ENCODE data around the gene NCOA3. TPM values are rescaled to one million over a fixed set of nuclear protein-coding genes. Genes with fewer than 3 reads are reported as not detected.

The NCOA3 gene
- total and polyA plus RNA-seq, 2 of the 8 experiments (the other 6 are each of a cell fraction or from before 2014, with no cell fraction given), result 7.9 to 24.7 TPM

DNA sequence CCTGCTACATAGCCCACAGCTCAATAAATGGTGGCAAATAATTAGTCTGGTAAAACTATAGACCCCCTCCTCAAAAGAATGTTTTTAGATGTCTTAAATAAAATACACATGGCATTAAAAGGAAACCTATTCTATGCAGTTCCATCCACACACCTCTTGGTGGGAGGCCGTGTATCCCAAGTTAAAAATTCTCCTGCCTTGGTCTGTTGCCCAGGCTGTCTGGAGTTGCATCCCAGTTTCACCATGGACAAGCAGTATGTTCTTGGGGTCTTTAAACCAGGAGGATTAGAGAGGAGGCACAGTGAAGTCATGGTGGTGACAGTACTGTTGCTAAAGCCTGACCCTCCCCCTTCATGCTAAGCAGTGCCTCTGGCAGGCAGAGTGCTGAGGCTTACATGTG is 188.0 kb downstream of the NCOA3 start:
- Histone ChIP-seq H3K4me1 (replicated peaks in 1 of 4; ENCODE audit: control insufficient read depth in 3 of 4, insufficient read depth in 4 of 4, low read length in 3 of 4) (peaks cover 0 to 8% (median 5%) of the 10 kb centered on the region in 4 experiments; a peak in 4 of 7 replicates), H2BK120ac (replicated peaks; ENCODE audit: low read depth, low read length) (no peak overlapping the region), H3K9ac (replicated peaks in 1 of 4; ENCODE audit: extremely low read depth in 1 of 4, low read depth in 3 of 4, low read length in 3 of 4) (no peak overlapping the region), H3K4ac (replicated peaks; ENCODE audit: insufficient read length, low read depth, low read length) (no peak overlapping the region), H2AFZ (ENCODE audit: low read length) (no peak overlapping the region), H2AK5ac (ENCODE audit: low read depth, low read length) (no peak overlapping the region), H3K9me3 (ENCODE audit: insufficient read depth in 2 of 2, low read depth in 1 of 2, low read length in 1 of 2) (peaks cover 44 to 46% of the 10 kb centered on the region in 2 experiments), H3K27me3 (replicated peaks in 1 of 4; ENCODE audit: control insufficient read depth in 3 of 4, extremely low read depth in 1 of 4, insufficient read depth in 3 of 4, low read length in 3 of 4) (no peaks in the 10 kb centered on the region), H4K5ac (ENCODE audit: insufficient read length, low read depth, low read length) (no peak overlapping the region), H3K27ac (ENCODE audit: low read depth, low read length) (no peak overlapping the region), H4K8ac (ENCODE audit: extremely low read depth, insufficient read depth, low read length) (no peak overlapping the region), H3K56ac (replicated peaks; ENCODE audit: insufficient read length, low read depth, low read length) (no peak overlapping the region), H2BK20ac (ENCODE audit: low read length) (no peak overlapping the region), H3K4me3 (ENCODE audit: extremely low read depth in 1 of 4, insufficient read depth in 2 of 4, low read depth in 3 of 4, low read length in 4 of 4) (no peak overlapping the region), H3K79me2 (ENCODE audit: control insufficient read depth in 1 of 2, insufficient read depth in 2 of 2, low read length in 2 of 2) (no peaks in the 10 kb centered on the region), H3K79me1 (ENCODE audit: low read depth, low read length) (no peaks in the 10 kb centered on the region), H3K4me2 (ENCODE audit: insufficient read depth in 1 of 2, low read depth in 2 of 2, low read length in 2 of 2) (no peak overlapping the region), H2BK15ac (ENCODE audit: low read length) (no peak overlapping the region), H2BK5ac (ENCODE audit: low read depth, low read length) (no peak overlapping the region), H3K14ac (ENCODE audit: insufficient read length) (no peak overlapping the region), H4K91ac (replicated peaks; ENCODE audit: insufficient read length, low read length) (no peak overlapping the region), H3K36me3 (ENCODE audit: control insufficient read depth in 2 of 4, insufficient read depth in 4 of 4, low read length in 3 of 4) (peaks cover 0 to 9% (median 4%) of the 10 kb centered on the region in 4 experiments; a peak in 3 of 8 replicates), H3K23ac (ENCODE audit: insufficient read length) (no peak overlapping the region), H3K23me2 (ENCODE audit: low read depth, low read length) (no peaks in the 10 kb centered on the region), H2BK12ac (ENCODE audit: low read depth, low read length) (no peak overlapping the region), H3K18ac (ENCODE audit: extremely low read depth, low read length) (no peak overlapping the region), H4K20me1 (replicated peaks in 1 of 2; ENCODE audit: control insufficient read depth in 1 of 2, insufficient read depth in 2 of 2, low read length in 2 of 2) (no peaks in the 10 kb centered on the region)
- ChIA-PET POLR2A (ENCODE audit: partially characterized antibody) (no interaction called here), CTCF (ENCODE audit: partially characterized antibody) (interaction anchor here (1.0 to 2.2 kb wide), 3 partner anchors 9 to 22 kb away, joined by 3 to 7 read pairs (median 4); no protein-coding TSS in a partner anchor)
- TF ChIP-seq, protein P1, sequence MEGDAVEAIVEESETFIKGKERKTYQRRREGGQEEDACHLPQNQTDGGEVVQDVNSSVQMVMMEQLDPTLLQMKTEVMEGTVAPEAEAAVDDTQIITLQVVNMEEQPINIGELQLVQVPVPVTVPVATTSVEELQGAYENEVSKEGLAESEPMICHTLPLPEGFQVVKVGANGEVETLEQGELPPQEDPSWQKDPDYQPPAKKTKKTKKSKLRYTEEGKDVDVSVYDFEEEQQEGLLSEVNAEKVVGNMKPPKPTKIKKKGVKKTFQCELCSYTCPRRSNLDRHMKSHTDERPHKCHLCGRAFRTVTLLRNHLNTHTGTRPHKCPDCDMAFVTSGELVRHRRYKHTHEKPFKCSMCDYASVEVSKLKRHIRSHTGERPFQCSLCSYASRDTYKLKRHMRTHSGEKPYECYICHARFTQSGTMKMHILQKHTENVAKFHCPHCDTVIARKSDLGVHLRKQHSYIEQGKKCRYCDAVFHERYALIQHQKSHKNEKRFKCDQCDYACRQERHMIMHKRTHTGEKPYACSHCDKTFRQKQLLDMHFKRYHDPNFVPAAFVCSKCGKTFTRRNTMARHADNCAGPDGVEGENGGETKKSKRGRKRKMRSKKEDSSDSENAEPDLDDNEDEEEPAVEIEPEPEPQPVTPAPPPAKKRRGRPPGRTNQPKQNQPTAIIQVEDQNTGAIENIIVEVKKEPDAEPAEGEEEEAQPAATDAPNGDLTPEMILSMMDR (IDR thresholded peaks at IDR 0.05; ENCODE audit: control extremely low read depth in 1 of 3, insufficient read depth in 1 of 3, low read depth in 1 of 3, low read length in 3 of 3), result no peak
- TF ChIP-seq POLR2A (IDR thresholded peaks at IDR 0.05; ENCODE audit: control extremely low read depth in 1 of 2, low read depth in 2 of 2, low read length in 2 of 2), result no peak
- no peak for TF ChIP-seq TAF1 (IDR thresholded peaks at IDR 0.05; ENCODE audit: low read depth, low read length)
- no peak for TF ChIP-seq MAFK (IDR thresholded peaks at IDR 0.05; ENCODE audit: low read depth, low read length)
- TF ChIP-seq NRF1 (IDR thresholded peaks at IDR 0.05; ENCODE audit: low read depth, low read length), result no peak
- no peak for TF ChIP-seq CEBPB (IDR thresholded peaks at IDR 0.05; ENCODE audit: low read depth, low read length)
- no peak for TF ChIP-seq CBX8 (IDR thresholded peaks at IDR 0.05; ENCODE audit: borderline replicate concordance, low read depth, low read length)
- DNase-seq (ENCODE audit: low read depth in 1 of 2, low spot score in 2 of 2) (no peak), FAIRE-seq (no peak)
- 100% methylated on average over 1 of the region's 1 CpG; no CpG with 5 or more reads in 1 of the 2 experiments for WGBS, 2 experiments (ENCODE audit: extremely low coverage in 1 of 2, insufficient coverage in 1 of 2, insufficient read length in 1 of 2, insufficient replicate concordance in 2 of 2, low coverage in 1 of 2, low lambda C conversion rate in 2 of 2, missing lambda C conversion rate in 1 of 2)
